GM12878 (cell line): Measurements from ENCODE around the gene RPS19BP1. TPM values are rescaled to one million over a fixed set of nuclear protein-coding genes. Genes with fewer than 3 reads are reported as not detected.

Experiments used
- BACH1 ChIP-seq: fragments of 450-650 bp; IDR thresholded peaks from 2 replicates; pipeline ENCODE4 v1.6.1; 2017; ENCODE audit warnings: mild to moderate bottlenecking, borderline replicate concordance
- BCLAF1 ChIP-seq: fragments of 450-650 bp; IDR thresholded peaks from 2 replicates; pipeline ENCODE4 v1.6.1; 2017; ENCODE audit warnings: antibody characterized with exemption, mild to moderate bottlenecking, moderate library complexity
- BMI1 ChIP-seq: fragments of 450-650 bp; IDR thresholded peaks from 2 replicates; pipeline ENCODE4 v1.6.1; 2016; ENCODE audit warnings: mild to moderate bottlenecking, moderate library complexity, borderline replicate concordance
- POLR2AphosphoS2 ChIP-seq: IDR thresholded peaks from 2 replicates; pipeline ENCODE4 v1.6.1; 2011; ENCODE audit warnings: low read depth, mild to moderate bottlenecking, low read length, improper control_type of control experiment, moderate library complexity
- POLR2AphosphoS5 ChIP-seq: IDR thresholded peaks from 2 replicates; pipeline ENCODE4 v1.6.1; 2011; ENCODE audit warnings: mild to moderate bottlenecking, low read length, inconsistent platforms
- TAF1 ChIP-seq: IDR thresholded peaks from 2 replicates; pipeline ENCODE4 v1.6.1; 2011; ENCODE audit warnings: mild to moderate bottlenecking, low read depth, low read length, borderline replicate concordance
- WRNIP1 ChIP-seq: IDR thresholded peaks from 2 replicates; pipeline ENCODE4 v1.6.1; 2011; ENCODE audit warnings: low read depth, low read length, improper control_type of control experiment, borderline replicate concordance
- polyA plus RNA-seq, 11 experiments: library from polyadenylated mRNA; depleted of rRNA in 4 of 11; unstranded in 6 of 11; stranded (reverse) in 5 of 11; fragments of >200 nt; fragmentation: Nextera tagmentation in 4 of 11; fragmentation: Illumina TruSeq in 1 of 11; extraction: Ambion mirVana in 4 of 11; extraction: Trizol in 1 of 11; gene quantifications; 1 replicate in 1 of 11; 2 replicates in 10 of 11; pipeline versions ENCODE4 v1.2.1 to v1.2.3, GENCODE V29; 2011 to 2016; ENCODE audit warnings: inconsistent platforms in 2 of 11, missing spikeins in 2 of 11, low read depth in 1 of 11
- total RNA-seq, 4 experiments: library from RNA; depleted of rRNA in 3 of 4; stranded (reverse); fragments of >200 nt in 3 of 4; fragmentation: Illumina TruSeq in 1 of 4; extraction: Trizol in 1 of 4; gene quantifications; 2 replicates each; pipeline versions ENCODE4 v1.2.1 to v1.2.3, GENCODE V29; 2013 to 2021
- TF ChIP-seq, protein P1 (sequence below): fragments of 450-650 bp; IDR thresholded peaks from 2 replicates; pipeline ENCODE4 v1.6.1; 2017; ENCODE audit warnings: low read depth, mild to moderate bottlenecking, moderate library complexity

RPS19BP1 gene
- total and polyA plus RNA-seq, 10 of the 15 experiments (the other 5 are each of a cell fraction or from before 2014, with no cell fraction given) = 2.7 to 206 (median 78.6) TPM

GRCh38 chr22:39521106-39521885 lies 11.3 kb downstream of the RPS19BP1 start (continued):
- TF ChIP-seq, protein P1, sequence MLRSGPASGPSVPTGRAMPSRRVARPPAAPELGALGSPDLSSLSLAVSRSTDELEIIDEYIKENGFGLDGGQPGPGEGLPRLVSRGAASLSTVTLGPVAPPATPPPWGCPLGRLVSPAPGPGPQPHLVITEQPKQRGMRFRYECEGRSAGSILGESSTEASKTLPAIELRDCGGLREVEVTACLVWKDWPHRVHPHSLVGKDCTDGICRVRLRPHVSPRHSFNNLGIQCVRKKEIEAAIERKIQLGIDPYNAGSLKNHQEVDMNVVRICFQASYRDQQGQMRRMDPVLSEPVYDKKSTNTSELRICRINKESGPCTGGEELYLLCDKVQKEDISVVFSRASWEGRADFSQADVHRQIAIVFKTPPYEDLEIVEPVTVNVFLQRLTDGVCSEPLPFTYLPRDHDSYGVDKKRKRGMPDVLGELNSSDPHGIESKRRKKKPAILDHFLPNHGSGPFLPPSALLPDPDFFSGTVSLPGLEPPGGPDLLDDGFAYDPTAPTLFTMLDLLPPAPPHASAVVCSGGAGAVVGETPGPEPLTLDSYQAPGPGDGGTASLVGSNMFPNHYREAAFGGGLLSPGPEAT = peak; percentile 10; the same call in 1 of the 2 replicates
- 0 out of 2 replicates have a peak, but pooled peaks have one; percentile 23 for TF ChIP-seq BMI1
- 0 out of 2 replicates have a peak, but pooled peaks have one; percentile 37 for TF ChIP-seq BCLAF1
- peak; percentile 55 for TF ChIP-seq POLR2AphosphoS5
- TF ChIP-seq BACH1 = peak; percentile 6; the same call in 1 of the 2 replicates
- TF ChIP-seq TAF1 = peak; percentile 55; the same call in 1 of the 2 replicates
- TF ChIP-seq POLR2AphosphoS2 = peak; percentile 28; the same call in 1 of the 2 replicates
- TF ChIP-seq WRNIP1 = 0 out of 2 replicates have a peak, but pooled peaks have one; percentile 30
